ENCODE measurements around the gene ADGRL1.

The ADGRL1 gene

DNA sequence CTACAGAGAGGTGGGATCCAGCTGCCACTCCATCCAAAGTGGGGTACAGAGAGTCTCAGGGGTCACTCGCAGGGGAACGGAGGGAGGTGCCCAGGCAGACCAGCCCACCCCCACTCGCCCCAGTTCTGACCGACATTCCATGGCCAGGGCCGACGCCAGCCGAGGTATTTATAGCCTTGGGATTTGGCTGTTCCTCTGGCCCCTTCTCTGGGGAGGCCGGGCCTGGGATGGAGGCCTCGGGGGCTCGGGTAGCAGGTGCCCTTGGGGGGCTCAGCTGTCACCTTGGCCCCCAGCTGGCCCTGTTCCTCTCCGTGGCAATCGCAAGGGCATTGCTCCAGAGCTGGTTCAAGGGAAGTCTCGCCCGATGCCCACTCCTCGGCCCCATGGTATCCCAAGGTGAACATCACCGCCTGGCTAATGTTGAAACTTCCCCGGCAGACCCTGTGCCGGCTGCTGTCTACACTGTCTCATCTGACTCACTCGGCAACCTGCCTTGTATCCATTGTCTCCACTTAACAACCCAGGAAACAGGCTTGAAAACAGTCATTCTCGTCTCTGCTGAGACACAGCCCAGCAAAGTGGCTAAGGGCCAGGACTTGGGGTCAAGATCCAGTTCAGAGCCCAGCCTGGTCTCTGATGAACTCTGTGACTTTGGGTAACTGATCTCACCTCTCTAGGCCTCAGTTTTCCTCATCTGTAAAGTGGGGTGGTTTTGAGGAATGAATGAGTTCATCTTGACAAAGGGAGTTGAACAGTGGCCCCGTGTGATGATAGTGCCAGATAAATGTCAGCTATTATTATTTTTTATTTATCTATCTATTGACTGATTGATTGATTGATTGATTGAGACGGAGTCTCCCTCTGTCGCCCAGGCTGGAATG, 98.1 kb downstream of the ADGRL1 start:
- DNase-seq = no peak

DNA sequence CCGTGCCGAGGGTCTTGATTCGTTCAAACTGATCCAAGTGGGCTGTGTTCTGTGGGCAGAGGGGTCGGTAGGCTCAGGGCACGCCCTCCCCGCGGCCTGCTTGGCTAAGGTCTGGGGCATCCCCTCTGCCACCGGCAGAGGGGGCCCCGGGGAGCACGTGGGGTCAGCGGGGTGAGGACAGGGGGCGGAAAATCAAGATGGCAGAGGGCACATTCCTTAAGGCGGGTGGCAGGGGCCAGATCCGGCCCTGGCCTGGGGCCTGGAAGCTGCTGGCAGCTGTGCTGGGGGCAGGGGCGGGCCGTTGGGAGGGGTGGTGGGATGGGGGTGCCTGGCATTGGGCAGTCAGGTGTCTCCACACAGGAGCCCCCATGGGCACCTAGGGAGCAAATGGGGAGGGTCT, 99.1 kb downstream of the ADGRL1 start:
- no peak for DNase-seq

DNA sequence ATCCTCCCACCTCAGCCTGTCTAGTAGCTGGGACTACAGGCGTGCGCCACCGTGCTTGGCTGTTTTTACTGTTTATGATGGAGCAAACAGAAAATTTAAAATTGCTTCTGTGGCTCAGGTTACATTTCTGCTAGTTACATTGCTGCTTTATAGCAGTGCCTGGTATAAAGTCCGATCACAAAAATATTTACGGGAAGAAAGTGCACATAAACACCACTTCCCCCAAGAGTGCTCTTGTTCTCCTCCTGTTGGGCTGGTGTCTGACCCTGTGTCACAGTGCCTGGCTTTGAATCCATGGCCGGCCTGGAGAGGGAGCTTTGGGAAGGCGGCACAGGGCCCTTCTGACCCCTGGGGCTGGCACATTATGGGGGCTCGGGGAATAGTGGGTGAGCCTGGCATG, 100.3 kb downstream of the ADGRL1 start:
- no peak for DNase-seq

GRCh38 chr19:14103310-14103709, 102.7 kb downstream of the ADGRL1 start:
- no peak for DNase-seq

- DNase-seq = no peak
Observed at GRCh38 chr19:14102756-14103155, 103.2 kb downstream of the ADGRL1 start.

DNA sequence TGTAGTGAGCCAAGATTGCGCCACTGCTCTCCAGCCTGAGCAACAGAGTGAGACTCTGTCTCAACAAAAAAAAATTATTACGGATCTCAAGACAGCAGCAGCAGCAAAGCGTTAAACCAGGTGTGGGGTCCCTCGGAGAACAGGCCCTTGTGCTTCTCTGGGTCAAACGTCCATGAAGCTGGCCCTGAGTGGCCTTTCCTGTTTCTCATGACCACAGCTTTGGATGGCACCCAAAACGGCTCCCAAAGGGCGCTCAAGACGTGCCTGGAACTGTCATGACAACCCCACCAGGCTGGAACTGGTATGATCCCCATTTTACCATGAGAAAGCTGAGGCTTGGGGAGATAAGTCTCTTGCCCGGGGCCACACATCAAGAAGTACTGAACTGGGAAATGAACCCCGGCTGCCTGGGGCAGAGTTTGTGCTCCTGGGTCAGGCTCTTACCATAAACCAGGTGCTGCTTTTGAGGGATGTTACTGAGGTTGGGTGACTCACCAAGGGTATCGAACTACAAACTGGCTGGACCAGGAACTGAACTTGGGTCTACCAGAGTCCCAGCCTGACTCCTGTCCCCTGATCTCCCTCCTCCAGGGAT, 103.8 kb downstream of the ADGRL1 start:
- no peak for DNase-seq

- no peak for DNase-seq
Observed at GRCh38 chr19:14101003-14101545, 104.9 kb downstream of the ADGRL1 start.

Data from NCI-H1417 (cell line).